ENCODE measurements around the gene SIPA1L2. TPM values are rescaled to one million over a fixed set of nuclear protein-coding genes. Genes with fewer than 3 reads are reported as not detected.

SIPA1L2 gene
- total and polyA plus RNA-seq, 10 of the 15 experiments (the other 5 are each of a cell fraction or from before 2014, with no cell fraction given) = 0.01 to 0.18 TPM; not detected in 8

DNA sequence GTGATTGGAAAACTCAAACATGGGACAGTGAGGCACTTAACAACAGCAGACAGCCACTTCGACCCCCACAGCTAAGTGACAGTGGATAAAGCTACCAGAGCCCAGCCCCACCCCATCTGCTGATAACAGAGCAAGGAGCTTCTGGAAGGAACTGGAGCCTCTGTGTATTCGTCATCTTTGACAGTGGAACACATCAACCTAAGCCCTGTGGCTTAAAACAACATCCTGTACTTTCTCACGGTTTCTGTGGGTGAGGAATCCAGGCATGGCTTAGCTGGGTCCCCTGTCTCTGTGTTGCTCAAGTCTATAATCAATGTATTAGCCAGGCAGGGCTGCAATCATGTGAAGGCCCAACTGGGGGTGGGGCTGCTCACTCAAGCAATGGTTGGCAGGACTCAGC lies 18.4 kb upstream of the SIPA1L2 start:
- Histone ChIP-seq H3K4me2 (ENCODE audit: control insufficient read depth, insufficient read depth) (no peak overlapping the region), H3K27ac (ENCODE audit: control insufficient read depth, insufficient read depth) (no peak overlapping the region), H2AFZ (ENCODE audit: control insufficient read depth, low read depth, low read length) (no peak overlapping the region), H3K9ac (ENCODE audit: control insufficient read depth, insufficient read depth, low read length) (no peak overlapping the region), H3K36me3 (ENCODE audit: control insufficient read depth in 2 of 2, insufficient read depth in 2 of 2, low read length in 1 of 2) (no peaks in the 10 kb centered on the region), H3K27me3 (replicated peaks in 1 of 2; ENCODE audit: control insufficient read depth in 2 of 2, insufficient read depth in 2 of 2, low read length in 1 of 2) (no peaks in the 10 kb centered on the region; a peak in 1 of 4 replicates), H3K4me3 (no peak overlapping the region), H4K20me1 (ENCODE audit: control insufficient read depth, insufficient read depth) (no peaks in the 10 kb centered on the region), H3K4me1 (ENCODE audit: control insufficient read depth, insufficient read depth, low read length) (no peaks in the 10 kb centered on the region), H3K9me3 (replicated peaks; ENCODE audit: control insufficient read depth, insufficient read depth, low read length) (no peaks in the 10 kb centered on the region; the same call in 2 of the 3 replicates), H3K79me2 (ENCODE audit: control insufficient read depth, insufficient read depth, low read length) (no peaks in the 10 kb centered on the region)
- ChIA-PET CTCF (no interaction called here), RAD21 (ENCODE audit: unreplicated experiment) (no interaction called here), SMC1A (ENCODE audit: uncharacterized antibody, unreplicated experiment) (no interaction called here), POLR2A (no interaction called here)
- TF ChIP-seq SP1 (IDR thresholded peaks at IDR 0.05; ENCODE audit: low read depth, low read length) = no peak
- TF ChIP-seq ZNF24 (IDR thresholded peaks at IDR 0.05) = no peak
- TF ChIP-seq NRF1 (conservative IDR thresholded peaks at IDR 0.05; ENCODE audit: low read depth, low read length) = no peak
- FAIRE-seq = no peak
- WGBS (ENCODE audit: insufficient coverage, insufficient replicate concordance, low lambda C conversion rate, missing lambda C conversion rate) = 10% methylated on average over 3 of the region's 3 CpGs
- intact Hi-C loops (cut with micrococcal nuclease; ENCODE audit: unreplicated experiment) = no loop called here
- in situ Hi-C loops (cut with MboI) = no loop called here
- no peak for ATAC-seq
- no peak for DNase-seq (ENCODE audit: low read depth, low spot score)
- no TSS peak for BruUV-seq (replicated peaks)

DNA sequence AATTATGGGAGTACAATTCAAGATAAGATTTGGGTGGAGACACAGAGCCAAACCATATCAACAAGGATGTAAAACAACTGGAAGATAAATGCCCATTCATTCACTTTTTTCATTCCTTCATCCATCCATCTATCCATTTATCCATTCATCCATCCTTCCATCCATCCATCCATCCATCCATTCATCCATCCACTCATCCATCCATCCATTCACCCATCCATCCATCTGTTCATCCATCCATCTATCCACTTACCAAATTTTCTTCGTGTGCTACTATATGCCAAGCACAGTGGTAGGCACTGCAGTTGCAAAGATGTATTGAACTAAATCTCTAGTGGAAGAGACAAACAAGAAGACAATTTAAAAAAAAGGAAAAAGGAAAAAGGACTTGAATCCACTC lies 14.3 kb upstream of the SIPA1L2 start:
- intact Hi-C loops (cut with micrococcal nuclease; ENCODE audit: unreplicated experiment) = no loop called here
- POLR2A ChIA-PET = no interaction called here
- 43% methylated on average over 1 of the region's 1 CpG for WGBS (ENCODE audit: insufficient coverage, insufficient replicate concordance, low lambda C conversion rate, missing lambda C conversion rate)

More for the DNA sequence above, 14.3 kb upstream of the SIPA1L2 start:
- no TSS peak for BruUV-seq (replicated peaks)
- Histone ChIP-seq H4K20me1 (ENCODE audit: control insufficient read depth, insufficient read depth) (no peaks in the 10 kb centered on the region), H3K4me3 (no peak overlapping the region), H3K9me3 (replicated peaks; ENCODE audit: control insufficient read depth, insufficient read depth, low read length) (no peaks in the 10 kb centered on the region; the same call in 2 of the 3 replicates), H3K4me2 (ENCODE audit: control insufficient read depth, insufficient read depth) (no peak overlapping the region), H2AFZ (ENCODE audit: control insufficient read depth, low read depth, low read length) (no peak overlapping the region), H3K4me1 (ENCODE audit: control insufficient read depth, insufficient read depth, low read length) (no peaks in the 10 kb centered on the region), H3K27me3 (replicated peaks in 1 of 2; ENCODE audit: control insufficient read depth in 2 of 2, insufficient read depth in 2 of 2, low read length in 1 of 2) (no peaks in the 10 kb centered on the region; a peak in 1 of 4 replicates), H3K9ac (ENCODE audit: control insufficient read depth, insufficient read depth, low read length) (no peak overlapping the region), H3K79me2 (ENCODE audit: control insufficient read depth, insufficient read depth, low read length) (no peaks in the 10 kb centered on the region), H3K27ac (ENCODE audit: control insufficient read depth, insufficient read depth) (no peak overlapping the region), H3K36me3 (ENCODE audit: control insufficient read depth in 2 of 2, insufficient read depth in 2 of 2, low read length in 1 of 2) (no peaks in the 10 kb centered on the region)
- in situ Hi-C loops (cut with MboI) = no loop called here
- SMC1A ChIA-PET (ENCODE audit: uncharacterized antibody, unreplicated experiment) = no interaction called here
- no peak for ATAC-seq
- CTCF ChIA-PET = no interaction called here
- RAD21 ChIA-PET (ENCODE audit: unreplicated experiment) = no interaction called here
- FAIRE-seq = no peak
- no peak for TF ChIP-seq ZNF622 (IDR thresholded peaks at IDR 0.05)
- TF ChIP-seq ESRRA (IDR thresholded peaks at IDR 0.05; ENCODE audit: low read length) = no peak
- no peak for TF ChIP-seq SMARCA5 (IDR thresholded peaks at IDR 0.05)
- TF ChIP-seq, protein P1, sequence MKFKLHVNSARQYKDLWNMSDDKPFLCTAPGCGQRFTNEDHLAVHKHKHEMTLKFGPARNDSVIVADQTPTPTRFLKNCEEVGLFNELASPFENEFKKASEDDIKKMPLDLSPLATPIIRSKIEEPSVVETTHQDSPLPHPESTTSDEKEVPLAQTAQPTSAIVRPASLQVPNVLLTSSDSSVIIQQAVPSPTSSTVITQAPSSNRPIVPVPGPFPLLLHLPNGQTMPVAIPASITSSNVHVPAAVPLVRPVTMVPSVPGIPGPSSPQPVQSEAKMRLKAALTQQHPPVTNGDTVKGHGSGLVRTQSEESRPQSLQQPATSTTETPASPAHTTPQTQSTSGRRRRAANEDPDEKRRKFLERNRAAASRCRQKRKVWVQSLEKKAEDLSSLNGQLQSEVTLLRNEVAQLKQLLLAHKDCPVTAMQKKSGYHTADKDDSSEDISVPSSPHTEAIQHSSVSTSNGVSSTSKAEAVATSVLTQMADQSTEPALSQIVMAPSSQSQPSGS (IDR thresholded peaks at IDR 0.05; ENCODE audit: low read length) = no peak
- TF ChIP-seq NFXL1 (IDR thresholded peaks at IDR 0.05; ENCODE audit: borderline replicate concordance) = no peak
- no peak for TF ChIP-seq STAT1 (conservative IDR thresholded peaks at IDR 0.05)
- TF ChIP-seq KDM1A (IDR thresholded peaks at IDR 0.05; ENCODE audit: borderline replicate concordance) = no peak
- DNase-seq (ENCODE audit: low read depth, low spot score) = no peak

Data from GM12878 (cell line).